ENCODE results near the gene TF. TPM values are rescaled to one million over a fixed set of nuclear protein-coding genes. Genes with fewer than 3 reads are reported as not detected.

The TF gene
- 0.65 TPM for polyA plus RNA-seq (2013)

- Histone ChIP-seq H3K27ac (ENCODE audit: insufficient read depth in 1 of 2, low read depth in 1 of 2, low read length in 2 of 2, poor library complexity in 1 of 2, severe bottlenecking in 2 of 2) (no peak within 1 kb of the TSS), H3K27me3 (replicated peaks in 2 of 5; ENCODE audit: control insufficient read depth in 4 of 5, insufficient read depth in 5 of 5, low read length in 4 of 5) (peaks cover 0 to 67% (median 42%) of the 10 kb centered on the region in 5 experiments), H3K9me3 (ENCODE audit: control extremely low read depth in 1 of 5, control insufficient read depth in 4 of 5, insufficient read depth in 2 of 5, low read depth in 1 of 5, low read length in 4 of 5) (no peaks in the 10 kb centered on the region), H3K36me3 (ENCODE audit: control insufficient read depth in 4 of 4, insufficient read depth in 4 of 4, low read length in 3 of 4) (no peaks in the 10 kb centered on the region), H3K4me3 (ENCODE audit: control insufficient read depth in 1 of 7, extremely low read depth in 1 of 7, insufficient read depth in 4 of 7, low read depth in 2 of 7, low read length in 6 of 7) (peak within 1 kb of the TSS in 4 of 7 experiments; percentile 4 to 67 (median 11)), H3K4me1 (ENCODE audit: control extremely low read depth in 1 of 4, control insufficient read depth in 4 of 4, insufficient read depth in 4 of 4, low read length in 3 of 4) (peaks cover 0 to 10% (median 2%) of the 10 kb centered on the region in 4 experiments)
- DNase-seq, result peak in 2 of 3 donors; percentile 17 to 32
- 7% methylated on average over 45 of the region's 50 CpGs for WGBS (ENCODE audit: insufficient coverage)
- ChIA-PET CTCF (no interaction called here), POLR2A (no interaction called here)
Observed at GRCh38 chr3:133745981-133746711, at the start of gene TF. Gene TF, plus strand, starts transcription at chr3:133746393. Its CDS starts 48 bp downstream, at chr3:133746441.

- no peaks in the 10 kb centered on the region for H3K4me1 ChIP-seq (ENCODE audit: control extremely low read depth in 1 of 4, control insufficient read depth in 4 of 4, insufficient read depth in 4 of 4, low read length in 3 of 4)
- DNase-seq, result no peak
- 78% methylated on average over 1 of the region's 2 CpGs for WGBS (ENCODE audit: insufficient coverage)
- H3K4me3 ChIP-seq (ENCODE audit: control insufficient read depth in 1 of 7, extremely low read depth in 1 of 7, insufficient read depth in 4 of 7, low read depth in 2 of 7, low read length in 6 of 7), result no peak overlapping the region
- ChIA-PET POLR2A (no interaction called here), CTCF (no interaction called here)
- peaks cover 0 to 5% (median 0%) of the 10 kb centered on the region in 5 experiments for H3K27me3 ChIP-seq (replicated peaks in 2 of 5; ENCODE audit: control insufficient read depth in 4 of 5, insufficient read depth in 5 of 5, low read length in 4 of 5)
- H3K27ac ChIP-seq (ENCODE audit: insufficient read depth in 1 of 2, low read depth in 1 of 2, low read length in 2 of 2, poor library complexity in 1 of 2, severe bottlenecking in 2 of 2), result no peak overlapping the region
- H3K9me3 ChIP-seq (ENCODE audit: control extremely low read depth in 1 of 5, control insufficient read depth in 4 of 5, insufficient read depth in 2 of 5, low read depth in 1 of 5, low read length in 4 of 5), result peaks cover 0 to 9% (median 0%) of the 10 kb centered on the region in 5 experiments
- no peaks in the 10 kb centered on the region for H3K36me3 ChIP-seq (ENCODE audit: control insufficient read depth in 4 of 4, insufficient read depth in 4 of 4, low read length in 3 of 4)
Observed at GRCh38 chr3:133697960-133698359, 48.2 kb upstream of the TF start.

- H3K4me3 ChIP-seq (ENCODE audit: control insufficient read depth in 1 of 7, extremely low read depth in 1 of 7, insufficient read depth in 4 of 7, low read depth in 2 of 7, low read length in 6 of 7), result no peak overlapping the region
- H3K4me1 ChIP-seq (ENCODE audit: control extremely low read depth in 1 of 4, control insufficient read depth in 4 of 4, insufficient read depth in 4 of 4, low read length in 3 of 4), result no peaks in the 10 kb centered on the region
- peaks cover 0 to 9% (median 0%) of the 10 kb centered on the region in 5 experiments for H3K9me3 ChIP-seq (ENCODE audit: control extremely low read depth in 1 of 5, control insufficient read depth in 4 of 5, insufficient read depth in 2 of 5, low read depth in 1 of 5, low read length in 4 of 5)
- H3K36me3 ChIP-seq (ENCODE audit: control insufficient read depth in 4 of 4, insufficient read depth in 4 of 4, low read length in 3 of 4), result no peaks in the 10 kb centered on the region
- POLR2A ChIA-PET, result no interaction called here
- 93% methylated on average over 2 of the region's 2 CpGs for WGBS (ENCODE audit: insufficient coverage)
- H3K27ac ChIP-seq (ENCODE audit: insufficient read depth in 1 of 2, low read depth in 1 of 2, low read length in 2 of 2, poor library complexity in 1 of 2, severe bottlenecking in 2 of 2), result no peak overlapping the region
- no peak for DNase-seq
- peaks cover 0 to 5% (median 0%) of the 10 kb centered on the region in 5 experiments for H3K27me3 ChIP-seq (replicated peaks in 2 of 5; ENCODE audit: control insufficient read depth in 4 of 5, insufficient read depth in 5 of 5, low read length in 4 of 5)
- CTCF ChIA-PET, result interaction anchor here (1.8 kb wide), 1 partner anchor 10 kb away, joined by 8 read pairs; no protein-coding TSS in a partner anchor
Observed at GRCh38 chr3:133699467-133699866, 46.7 kb upstream of the TF start.

- peaks cover 0 to 9% (median 0%) of the 10 kb centered on the region in 5 experiments for H3K9me3 ChIP-seq (ENCODE audit: control extremely low read depth in 1 of 5, control insufficient read depth in 4 of 5, insufficient read depth in 2 of 5, low read depth in 1 of 5, low read length in 4 of 5)
- no peak overlapping the region for H3K4me3 ChIP-seq (ENCODE audit: control insufficient read depth in 1 of 7, extremely low read depth in 1 of 7, insufficient read depth in 4 of 7, low read depth in 2 of 7, low read length in 6 of 7)
- H3K4me1 ChIP-seq (ENCODE audit: control extremely low read depth in 1 of 4, control insufficient read depth in 4 of 4, insufficient read depth in 4 of 4, low read length in 3 of 4), result no peaks in the 10 kb centered on the region
- ChIA-PET POLR2A (no interaction called here), CTCF (interaction anchor here (1.8 kb wide), 1 partner anchor 9 kb away, joined by 8 read pairs; no protein-coding TSS in a partner anchor)
- peaks cover 0 to 5% (median 0%) of the 10 kb centered on the region in 5 experiments for H3K27me3 ChIP-seq (replicated peaks in 2 of 5; ENCODE audit: control insufficient read depth in 4 of 5, insufficient read depth in 5 of 5, low read length in 4 of 5)
- no peak overlapping the region for H3K27ac ChIP-seq (ENCODE audit: insufficient read depth in 1 of 2, low read depth in 1 of 2, low read length in 2 of 2, poor library complexity in 1 of 2, severe bottlenecking in 2 of 2)
- H3K36me3 ChIP-seq (ENCODE audit: control insufficient read depth in 4 of 4, insufficient read depth in 4 of 4, low read length in 3 of 4), result no peaks in the 10 kb centered on the region
- 91% methylated on average over 2 of the region's 3 CpGs for WGBS (ENCODE audit: insufficient coverage)
- DNase-seq, result no peak
Observed at GRCh38 chr3:133699903-133700302, 46.3 kb upstream of the TF start.

GRCh38 chr3:133700351-133700750, 45.8 kb upstream of the TF start:
- ChIA-PET CTCF (interaction anchor here (1.8 kb wide), 1 partner anchor 9 kb away, joined by 8 read pairs; no protein-coding TSS in a partner anchor), POLR2A (no interaction called here)

GRCh38 chr3:133701435-133702358, 44.5 kb upstream of the TF start:
- no peak for DNase-seq
- peaks cover 0 to 9% (median 0%) of the 10 kb centered on the region in 5 experiments for H3K9me3 ChIP-seq (ENCODE audit: control extremely low read depth in 1 of 5, control insufficient read depth in 4 of 5, insufficient read depth in 2 of 5, low read depth in 1 of 5, low read length in 4 of 5)
- no peak overlapping the region for H3K4me3 ChIP-seq (ENCODE audit: control insufficient read depth in 1 of 7, extremely low read depth in 1 of 7, insufficient read depth in 4 of 7, low read depth in 2 of 7, low read length in 6 of 7)
- peaks cover 0 to 7% (median 2%) of the 10 kb centered on the region in 5 experiments for H3K27me3 ChIP-seq (replicated peaks in 2 of 5; ENCODE audit: control insufficient read depth in 4 of 5, insufficient read depth in 5 of 5, low read length in 4 of 5)
- ChIA-PET POLR2A (no interaction called here), CTCF (no interaction called here)
- H3K4me1 ChIP-seq (ENCODE audit: control extremely low read depth in 1 of 4, control insufficient read depth in 4 of 4, insufficient read depth in 4 of 4, low read length in 3 of 4), result no peaks in the 10 kb centered on the region
- H3K27ac ChIP-seq (ENCODE audit: insufficient read depth in 1 of 2, low read depth in 1 of 2, low read length in 2 of 2, poor library complexity in 1 of 2, severe bottlenecking in 2 of 2), result no peak overlapping the region
- H3K36me3 ChIP-seq (ENCODE audit: control insufficient read depth in 4 of 4, insufficient read depth in 4 of 4, low read length in 3 of 4), result no peaks in the 10 kb centered on the region
- 88% methylated on average over 6 of the region's 7 CpGs for WGBS (ENCODE audit: insufficient coverage)

More at GRCh38 chr3:133700351-133700750, 45.8 kb upstream of the TF start:
- Histone ChIP-seq H3K9me3 (ENCODE audit: control extremely low read depth in 1 of 5, control insufficient read depth in 4 of 5, insufficient read depth in 2 of 5, low read depth in 1 of 5, low read length in 4 of 5) (peaks cover 0 to 9% (median 0%) of the 10 kb centered on the region in 5 experiments), H3K27me3 (replicated peaks in 2 of 5; ENCODE audit: control insufficient read depth in 4 of 5, insufficient read depth in 5 of 5, low read length in 4 of 5) (peaks cover 0 to 5% (median 0%) of the 10 kb centered on the region in 5 experiments), H3K36me3 (ENCODE audit: control insufficient read depth in 4 of 4, insufficient read depth in 4 of 4, low read length in 3 of 4) (no peaks in the 10 kb centered on the region), H3K4me1 (ENCODE audit: control extremely low read depth in 1 of 4, control insufficient read depth in 4 of 4, insufficient read depth in 4 of 4, low read length in 3 of 4) (no peaks in the 10 kb centered on the region), H3K27ac (ENCODE audit: insufficient read depth in 1 of 2, low read depth in 1 of 2, low read length in 2 of 2, poor library complexity in 1 of 2, severe bottlenecking in 2 of 2) (no peak overlapping the region), H3K4me3 (ENCODE audit: control insufficient read depth in 1 of 7, extremely low read depth in 1 of 7, insufficient read depth in 4 of 7, low read depth in 2 of 7, low read length in 6 of 7) (no peak overlapping the region)
- DNase-seq, result no peak
- 91% methylated on average over 6 of the region's 6 CpGs for WGBS (ENCODE audit: insufficient coverage)

Data from common myeloid progenitor, CD34-positive (primary cell).